Smooth muscle cell (in vitro differentiated cells): Measurements from ENCODE around the gene VAV3. TPM values are rescaled to one million over a fixed set of nuclear protein-coding genes. Genes with fewer than 3 reads are reported as not detected.

Experiments
- DNase-seq: peaks from one replicate; lab custom pipeline; 2025; ENCODE audit not compliant: unreplicated experiment; lab: John Stamatoyannopoulos, UW
- H2AFZ ChIP-seq: fragments of 200-600 bp; sonication (generic); 2 replicates; pipeline ENCODE4 v1.6.0; 2016; ENCODE audit warnings: antibody characterized with exemption, low read depth, mild to moderate bottlenecking
- H3F3A ChIP-seq: fragments of 200-600 bp; sonication (generic); 2 replicates; pipeline ENCODE4 v1.6.0; 2017; ENCODE audit warnings: antibody characterized with exemption, low read depth
- H3K27ac ChIP-seq: fragments of 200-600 bp; sonication (generic); 2 replicates; pipeline ENCODE4 v1.5.1; 2016; ENCODE audit warnings: low read depth, mild to moderate bottlenecking
- H3K27me3 ChIP-seq: fragments of 200-600 bp; sonication (generic); 2 replicates; pipeline ENCODE4 v1.6.1; 2016; ENCODE audit warnings: low read depth, mild to moderate bottlenecking
- H3K36me3 ChIP-seq: fragments of 200-600 bp; sonication (generic); 2 replicates; pipeline ENCODE4 v1.5.1; 2016; ENCODE audit warnings: low read depth
- H3K4me1 ChIP-seq: fragments of 200-600 bp; sonication (generic); 2 replicates; pipeline ENCODE4 v1.5.1; 2016; ENCODE audit warnings: low read depth
- H3K4me2 ChIP-seq: fragments of 200-600 bp; sonication (generic); 2 replicates; pipeline ENCODE4 v1.6.0; 2016; ENCODE audit warnings: mild to moderate bottlenecking
- H3K4me3 ChIP-seq: fragments of 200-600 bp; sonication (generic); 2 replicates; pipeline ENCODE4 v1.5.1; 2016; ENCODE audit warnings: mild to moderate bottlenecking
- H3K79me2 ChIP-seq: fragments of 200-600 bp; sonication (generic); 2 replicates; pipeline ENCODE4 v1.6.0; 2016; ENCODE audit warnings: low read depth, mild to moderate bottlenecking
- H3K9ac ChIP-seq: fragments of 200-600 bp; sonication (generic); 2 replicates; pipeline ENCODE4 v1.6.0; 2016; ENCODE audit warnings: low read depth
- H3K9me3 ChIP-seq: fragments of 200-600 bp; sonication (generic); replicated peaks from 2 replicates; pipeline ENCODE4 v1.5.1; 2016; ENCODE audit warnings: low read depth
- H4K20me1 ChIP-seq: fragments of 200-600 bp; sonication (generic); 2 replicates; pipeline ENCODE4 v1.6.0; 2016; ENCODE audit warnings: low read depth
- WGBS: methylation state at CpG from one replicate; pipeline ENCODE4 v1.1.7; 2016; ENCODE audit warnings: low lambda C conversion rate; 5-methylcytosine and 5-hydroxymethylcytosine counted together
- polyA plus RNA-seq: library from polyadenylated mRNA; unstranded; fragments of >200 nt; fragmentation: Nextera tagmentation; extraction: Ambion mirVana; gene quantifications from 2 replicates; pipeline ENCODE4 v1.2.1, GENCODE V29; 2016
- total RNA-seq: library from RNA; depleted of rRNA; stranded (reverse); fragments of >200 nt; gene quantifications from 2 replicates; pipeline ENCODE4 v1.2.3, GENCODE V29; 2014
- TF ChIP-seq, protein P1 (sequence below): fragments of 200-600 bp; sonication (generic); IDR thresholded peaks from 2 replicates; pipeline ENCODE4 v1.5.1; 2017; ENCODE audit warnings: borderline replicate concordance, mild to moderate bottlenecking, antibody characterized with exemption; ENCODE audit not compliant: insufficient read depth, poor library complexity, severe bottlenecking

VAV3 gene
- total and polyA plus RNA-seq, 2 experiments from 2014 or later, result 0.62 to 10.1 TPM

- Histone ChIP-seq H3F3A (no peaks in the 10 kb centered on the region), H3K9ac (no peak overlapping the region), H3K27me3 (no peaks in the 10 kb centered on the region), H3K79me2 (no peaks in the 10 kb centered on the region), H3K27ac (peak overlapping the region; percentile 70), H3K36me3 (no peaks in the 10 kb centered on the region), H4K20me1 (no peaks in the 10 kb centered on the region), H3K4me3 (no peak overlapping the region), H3K9me3 (no peaks in the 10 kb centered on the region), H3K4me2 (no peak overlapping the region), H3K4me1 (no peaks in the 10 kb centered on the region), H2AFZ (no peak overlapping the region)
- TF ChIP-seq, protein P1, sequence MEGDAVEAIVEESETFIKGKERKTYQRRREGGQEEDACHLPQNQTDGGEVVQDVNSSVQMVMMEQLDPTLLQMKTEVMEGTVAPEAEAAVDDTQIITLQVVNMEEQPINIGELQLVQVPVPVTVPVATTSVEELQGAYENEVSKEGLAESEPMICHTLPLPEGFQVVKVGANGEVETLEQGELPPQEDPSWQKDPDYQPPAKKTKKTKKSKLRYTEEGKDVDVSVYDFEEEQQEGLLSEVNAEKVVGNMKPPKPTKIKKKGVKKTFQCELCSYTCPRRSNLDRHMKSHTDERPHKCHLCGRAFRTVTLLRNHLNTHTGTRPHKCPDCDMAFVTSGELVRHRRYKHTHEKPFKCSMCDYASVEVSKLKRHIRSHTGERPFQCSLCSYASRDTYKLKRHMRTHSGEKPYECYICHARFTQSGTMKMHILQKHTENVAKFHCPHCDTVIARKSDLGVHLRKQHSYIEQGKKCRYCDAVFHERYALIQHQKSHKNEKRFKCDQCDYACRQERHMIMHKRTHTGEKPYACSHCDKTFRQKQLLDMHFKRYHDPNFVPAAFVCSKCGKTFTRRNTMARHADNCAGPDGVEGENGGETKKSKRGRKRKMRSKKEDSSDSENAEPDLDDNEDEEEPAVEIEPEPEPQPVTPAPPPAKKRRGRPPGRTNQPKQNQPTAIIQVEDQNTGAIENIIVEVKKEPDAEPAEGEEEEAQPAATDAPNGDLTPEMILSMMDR, result no peak
- DNase-seq, result no peak
- 57% methylated on average over 1 of the region's 1 CpG for WGBS
These were observed 275.8 kb downstream of the VAV3 start for GRCh38 chr1:107689159-107689558.

GRCh38 chr1:107687849-107688753, 276.9 kb downstream of the VAV3 start:
- no peak overlapping the region for H2AFZ ChIP-seq
- no peaks in the 10 kb centered on the region for H3K4me1 ChIP-seq
- no peaks in the 10 kb centered on the region for H3F3A ChIP-seq
- H4K20me1 ChIP-seq, result no peaks in the 10 kb centered on the region
- H3K27ac ChIP-seq, result peak overlapping the region; percentile 70
- 78% methylated on average over 9 of the region's 9 CpGs for WGBS
- peak overlapping the region; percentile 50 for H3K4me2 ChIP-seq
- peak overlapping the region; percentile 41 for H3K4me3 ChIP-seq
- no peak overlapping the region for H3K9ac ChIP-seq
- H3K36me3 ChIP-seq, result no peaks in the 10 kb centered on the region
- TF ChIP-seq, protein P1, result no peak
- no peaks in the 10 kb centered on the region for H3K79me2 ChIP-seq
- H3K9me3 ChIP-seq, result no peaks in the 10 kb centered on the region
- no peaks in the 10 kb centered on the region for H3K27me3 ChIP-seq
- no peak for DNase-seq

GRCh38 chr1:107683683-107684082, 281.3 kb downstream of the VAV3 start:
- Histone ChIP-seq H3K27ac (peak overlapping the region; percentile 58), H3K79me2 (no peaks in the 10 kb centered on the region), H2AFZ (no peak overlapping the region), H3K4me3 (peak overlapping the region; percentile 12), H3F3A (no peaks in the 10 kb centered on the region), H4K20me1 (no peaks in the 10 kb centered on the region), H3K4me2 (peak overlapping the region; percentile 6), H3K9me3 (no peaks in the 10 kb centered on the region), H3K36me3 (no peaks in the 10 kb centered on the region), H3K27me3 (no peaks in the 10 kb centered on the region), H3K4me1 (no peaks in the 10 kb centered on the region), H3K9ac (no peak overlapping the region)
- TF ChIP-seq, protein P1, result no peak
- no peak for DNase-seq
- 88% methylated on average over 2 of the region's 2 CpGs for WGBS
